Measurements from ENCODE around the gene BPGM.

DNA sequence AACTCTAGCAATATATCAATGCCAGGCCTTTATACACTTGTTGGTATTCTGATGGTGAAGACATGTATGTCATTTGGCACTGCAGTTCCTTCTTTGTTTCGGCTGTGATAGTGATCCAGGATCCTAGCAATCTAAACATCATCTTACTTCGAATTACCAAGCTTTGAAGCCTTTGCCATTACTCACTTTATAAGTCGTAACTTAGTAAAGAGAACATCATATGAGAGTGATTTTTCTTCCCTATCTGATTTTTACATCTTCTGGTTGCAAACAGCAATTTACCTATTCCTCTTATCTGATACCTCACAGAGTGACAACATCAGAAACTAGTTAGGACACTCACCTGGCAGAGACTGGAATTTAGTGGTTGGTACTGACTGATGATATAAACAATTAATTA, 7.6 kb upstream of the BPGM start:
- TF ChIP-seq GABPA (IDR thresholded peaks at IDR 0.05; ENCODE audit: low read depth) (no peak), EZH2phosphoT487 (IDR thresholded peaks at IDR 0.05; ENCODE audit: borderline replicate concordance, low read depth) (no peak), RFX5 (IDR thresholded peaks at IDR 0.05; ENCODE audit: low read length) (no peak), POLR2AphosphoS5 (IDR thresholded peaks at IDR 0.05; ENCODE audit: low read depth, low read length) (no peak), RXRA (IDR thresholded peaks at IDR 0.05; ENCODE audit: borderline replicate concordance, low read depth) (no peak), TEAD4 (IDR thresholded peaks at IDR 0.05; ENCODE audit: borderline replicate concordance, insufficient read depth) (no peak), MXI1 (IDR thresholded peaks at IDR 0.05; ENCODE audit: low read depth, low read length) (no peak), RAD21 (IDR thresholded peaks at IDR 0.05; ENCODE audit: low read length) (no peak)
- TF ChIP-seq, protein P1, sequence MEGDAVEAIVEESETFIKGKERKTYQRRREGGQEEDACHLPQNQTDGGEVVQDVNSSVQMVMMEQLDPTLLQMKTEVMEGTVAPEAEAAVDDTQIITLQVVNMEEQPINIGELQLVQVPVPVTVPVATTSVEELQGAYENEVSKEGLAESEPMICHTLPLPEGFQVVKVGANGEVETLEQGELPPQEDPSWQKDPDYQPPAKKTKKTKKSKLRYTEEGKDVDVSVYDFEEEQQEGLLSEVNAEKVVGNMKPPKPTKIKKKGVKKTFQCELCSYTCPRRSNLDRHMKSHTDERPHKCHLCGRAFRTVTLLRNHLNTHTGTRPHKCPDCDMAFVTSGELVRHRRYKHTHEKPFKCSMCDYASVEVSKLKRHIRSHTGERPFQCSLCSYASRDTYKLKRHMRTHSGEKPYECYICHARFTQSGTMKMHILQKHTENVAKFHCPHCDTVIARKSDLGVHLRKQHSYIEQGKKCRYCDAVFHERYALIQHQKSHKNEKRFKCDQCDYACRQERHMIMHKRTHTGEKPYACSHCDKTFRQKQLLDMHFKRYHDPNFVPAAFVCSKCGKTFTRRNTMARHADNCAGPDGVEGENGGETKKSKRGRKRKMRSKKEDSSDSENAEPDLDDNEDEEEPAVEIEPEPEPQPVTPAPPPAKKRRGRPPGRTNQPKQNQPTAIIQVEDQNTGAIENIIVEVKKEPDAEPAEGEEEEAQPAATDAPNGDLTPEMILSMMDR (IDR thresholded peaks at IDR 0.05): no peak
- TF ChIP-seq, protein P2, sequence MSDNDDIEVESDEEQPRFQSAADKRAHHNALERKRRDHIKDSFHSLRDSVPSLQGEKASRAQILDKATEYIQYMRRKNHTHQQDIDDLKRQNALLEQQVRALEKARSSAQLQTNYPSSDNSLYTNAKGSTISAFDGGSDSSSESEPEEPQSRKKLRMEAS (IDR thresholded peaks at IDR 0.05; ENCODE audit: low read depth): no peak
- TF ChIP-seq, protein P3, sequence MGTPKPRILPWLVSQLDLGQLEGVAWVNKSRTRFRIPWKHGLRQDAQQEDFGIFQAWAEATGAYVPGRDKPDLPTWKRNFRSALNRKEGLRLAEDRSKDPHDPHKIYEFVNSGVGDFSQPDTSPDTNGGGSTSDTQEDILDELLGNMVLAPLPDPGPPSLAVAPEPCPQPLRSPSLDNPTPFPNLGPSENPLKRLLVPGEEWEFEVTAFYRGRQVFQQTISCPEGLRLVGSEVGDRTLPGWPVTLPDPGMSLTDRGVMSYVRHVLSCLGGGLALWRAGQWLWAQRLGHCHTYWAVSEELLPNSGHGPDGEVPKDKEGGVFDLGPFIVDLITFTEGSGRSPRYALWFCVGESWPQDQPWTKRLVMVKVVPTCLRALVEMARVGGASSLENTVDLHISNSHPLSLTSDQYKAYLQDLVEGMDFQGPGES (IDR thresholded peaks at IDR 0.05; ENCODE audit: low read depth, low read length): no peak

All from SK-N-SH (cell line).